K562 (cell line): ENCODE data around the gene PCMTD2. TPM values are rescaled to one million over a fixed set of nuclear protein-coding genes. Genes with fewer than 3 reads are reported as not detected.

Experiments
- ATAC-seq: fragments of 200-7000 bp; cut with Tn5 transposase; 3 replicates; pipeline ENCODE4 v1.9.1; 2020; ENCODE audit warnings: moderate library complexity
- BruUV-seq: library from RNA; stranded (reverse); fragments of 400-500 nt; replicated peaks from 2 replicates; lab custom pipeline; 2021; lab: Mats Ljungman, UMichigan
- CTCF ChIA-PET: fragments of 300-600 bp; formaldehyde crosslinking; extraction: SDS; loops from one replicate; lab custom pipeline; 2021; ENCODE audit warnings: low intra/inter-chr PET ratio; lab: Yijun Ruan, JAX
- POLR2A ChIA-PET: fragments of 300-600, 350-650 bp; sonication (Branson Sonifier 250); formaldehyde crosslinking; extraction: SDS; loops from one replicate; lab custom pipeline; 2021; ENCODE audit warnings: antibody characterized with exemption, inconsistent platforms; lab: Yijun Ruan, JAX
- DNase-seq, 4 experiments: peaks; one replicate each; pipeline versions ENCODE4 v3.0.0 to v3.0.0-alpha.2; 2011 to 2018; ENCODE audit warnings: low spot score in 3 of 4, mixed read lengths in 3 of 4; ENCODE audit errors: extremely low read depth in 1 of 4
- FAIRE-seq: peaks from 2 replicates; lab custom pipeline; 2011; peaks lifted over from hg19 to GRCh38; lab: Jason Lieb, UNC
- H2AFZ ChIP-seq: 2 replicates; pipeline ENCODE4 v1.6.0; 2011; ENCODE audit warnings: low read depth, low read length, control low read depth, inconsistent platforms
- H3K27ac ChIP-seq: fragments of 200-600 bp; 3 replicates; pipeline ENCODE4 v1.8.0; 2011; ENCODE audit warnings: low read depth, mild to moderate bottlenecking, control low read depth, inconsistent platforms, low read length, moderate library complexity, mixed read lengths; ENCODE audit errors: extremely low read depth
- H3K27me3 ChIP-seq, 2 experiments: fragments of 300-600 bp in 1 of 2; 2 replicates in 1 of 2; 3 replicates in 1 of 2; pipeline versions ENCODE4 v1.6.0 to v1.8.0; 2011; ENCODE audit warnings: inconsistent platforms in 2 of 2, low read length in 2 of 2, mild to moderate bottlenecking in 1 of 2, mixed read lengths in 1 of 2, moderate library complexity in 1 of 2; ENCODE audit not compliant: control insufficient read depth in 2 of 2, insufficient read depth in 2 of 2
- H3K36me3 ChIP-seq: fragments of 300-600 bp; 3 replicates; pipeline ENCODE4 v1.8.0; 2011; ENCODE audit warnings: mild to moderate bottlenecking, low read length, inconsistent platforms; ENCODE audit not compliant: control insufficient read depth, insufficient read depth
- H3K4me1 ChIP-seq, 2 experiments: fragments of 200-600 bp in 1 of 2; replicated peaks in 1 of 2; 2 replicates in 1 of 2; 3 replicates in 1 of 2; pipeline versions ENCODE4 v1.5.1 to v1.8.0; 2011; ENCODE audit warnings: inconsistent platforms in 2 of 2, low read length in 2 of 2, mild to moderate bottlenecking in 1 of 2, mixed read lengths in 1 of 2, moderate library complexity in 1 of 2; ENCODE audit not compliant: control insufficient read depth in 2 of 2, insufficient read depth in 2 of 2
- H3K4me2 ChIP-seq: 2 replicates; pipeline ENCODE4 v1.6.1; 2011; ENCODE audit warnings: low read length, control low read depth, inconsistent platforms, mixed read lengths; ENCODE audit not compliant: insufficient read depth
- H3K4me3 ChIP-seq: fragments of 200-600 bp; sonication (generic), shearing (Covaris generic); 2 replicates; pipeline ENCODE4 v1.5.1; 2016; ENCODE audit warnings: control low read depth, inconsistent platforms
- H3K79me2 ChIP-seq: fragments of 200-600 bp; 3 replicates; pipeline ENCODE4 v1.8.0; 2011; ENCODE audit warnings: low read length, inconsistent platforms; ENCODE audit not compliant: control insufficient read depth, insufficient read depth
- H3K9ac ChIP-seq, 2 experiments: 2 replicates each; pipeline versions ENCODE4 v1.6.0 to v1.6.1; 2011; ENCODE audit warnings: low read depth in 2 of 2, low read length in 2 of 2, control low read depth in 1 of 2, inconsistent platforms in 1 of 2, mild to moderate bottlenecking in 1 of 2, mixed read lengths in 1 of 2; ENCODE audit not compliant: insufficient read depth in 1 of 2
- H3K9me1 ChIP-seq: one replicate; pipeline ENCODE4 v1.6.0; 2011; ENCODE audit warnings: inconsistent platforms, mild to moderate bottlenecking, low read length, moderate library complexity; ENCODE audit not compliant: control insufficient read depth, insufficient read depth
- H3K9me3 ChIP-seq: replicated peaks from 2 replicates; pipeline ENCODE4 v1.5.1; 2011; ENCODE audit warnings: low read depth, low read length, inconsistent platforms; ENCODE audit not compliant: control insufficient read depth, insufficient read depth
- H4K20me1 ChIP-seq: replicated peaks from 2 replicates; pipeline ENCODE4 v1.6.1; 2011; ENCODE audit warnings: low read length, inconsistent platforms, mixed read lengths; ENCODE audit not compliant: control insufficient read depth, insufficient read depth
- ATF4 ChIP-seq: fragments of 450-650 bp; formaldehyde crosslinking; IDR thresholded peaks from 2 replicates; pipeline ENCODE4 v1.4.0; 2022; ENCODE audit warnings: mild to moderate bottlenecking, moderate library complexity
- C11orf30 ChIP-seq: fragments of 450-650 bp; IDR thresholded peaks from 2 replicates; pipeline ENCODE4 v1.6.1; 2016; ENCODE audit warnings: low read depth, mild to moderate bottlenecking
- CBX8 ChIP-seq: fragments of 200-600 bp; sonication (generic); IDR thresholded peaks from 2 replicates; pipeline ENCODE4 v1.6.1; 2012; ENCODE audit warnings: borderline replicate concordance, mixed run types, low read depth, mild to moderate bottlenecking, moderate library complexity, mixed read lengths, low read length, control low read depth, inconsistent platforms; ENCODE audit not compliant: poor library complexity, severe bottlenecking; ENCODE audit errors: extremely low read depth
- MBD1 ChIP-seq: fragments of 250-450 bp; sonication (Bioruptor Pico); IDR thresholded peaks from 2 replicates; pipeline ENCODE4 v1.8.0; 2022; ENCODE audit warnings: inconsistent platforms
- PKNOX1 ChIP-seq: fragments of 450-650 bp; IDR thresholded peaks from 2 replicates; pipeline ENCODE4 v1.6.1; 2016
- PURB ChIP-seq: sonication (generic); formaldehyde crosslinking; IDR thresholded peaks from 2 replicates; pipeline ENCODE4 v1.9.0; 2021; ENCODE audit warnings: low read depth, mild to moderate bottlenecking, missing genetic modification reagents
- RAD51 ChIP-seq: fragments of 450-650 bp; IDR thresholded peaks from 2 replicates; pipeline ENCODE4 v1.7.1; 2016; ENCODE audit warnings: low read depth, mild to moderate bottlenecking, borderline replicate concordance
- REST ChIP-seq, 2 experiments: fragments of 450-650 bp; formaldehyde crosslinking in 1 of 2; IDR thresholded peaks; 2 replicates each; pipeline versions ENCODE4 v1.4.0 to v1.6.1; 2014 to 2020; ENCODE audit warnings: mild to moderate bottlenecking in 2 of 2, borderline replicate concordance in 1 of 2, low read depth in 1 of 2
- WGBS: fragments of 100-300 bp; shearing (Covaris generic); methylation state at CpG from one replicate; pipeline ENCODE4 v1.1.6; 2016; ENCODE audit warnings: low coverage, mixed read lengths; ENCODE audit not compliant: insufficient coverage; ENCODE audit errors: missing lambda C conversion rate; 5-methylcytosine and 5-hydroxymethylcytosine counted together
- in situ Hi-C: fragments of 300-500 bp; cut with MboI; formaldehyde crosslinking; loops from 4 replicates; pipeline ENCODE4 v1.15.0; 2018; ENCODE audit warnings: inconsistent platforms, mixed read lengths
- intact Hi-C: fragments of 100-400 bp; cut with micrococcal nuclease; formaldehyde crosslinking; loops from 2 replicates; pipeline ENCODE4 v1.14.2; 2022
- polyA plus RNA-seq, 8 experiments: library from polyadenylated mRNA; depleted of rRNA in 4 of 8; stranded (reverse) in 5 of 8; unstranded in 3 of 8; fragments of >200 nt; fragmentation: Nextera tagmentation in 2 of 8; fragmentation: Illumina TruSeq in 1 of 8; extraction: Ambion mirVana in 2 of 8; extraction: Trizol in 1 of 8; gene quantifications; 2 replicates each; pipeline versions ENCODE4 v1.2.1 to v1.2.3, GENCODE V29; 2011 to 2014; ENCODE audit warnings: inconsistent platforms in 1 of 8, missing spikeins in 1 of 8
- total RNA-seq, 7 experiments: library from RNA; depleted of rRNA in 6 of 7; stranded (reverse); fragments of >200 nt in 6 of 7; fragmentation: Illumina TruSeq in 2 of 7; extraction: Trizol in 2 of 7; gene quantifications; 2 replicates each; pipeline versions ENCODE4 v1.2.1 to v1.2.3, GENCODE V29; 2011 to 2021; ENCODE audit warnings: low replicate concordance in 1 of 7

PCMTD2 gene
- total and polyA plus RNA-seq, 9 of the 15 experiments (the other 6 are each of a cell fraction or from before 2014, with no cell fraction given) = 11.3 to 49.3 (median 28.4) TPM

- WGBS = 9% methylated on average over 9 of the region's 11 CpGs
- in situ Hi-C loops = no loop called here
- ChIA-PET CTCF (no interaction called here), POLR2A (interaction anchor here (1.4 kb wide), 1 partner anchor 10 kb away, joined by 4 read pairs; no protein-coding TSS in a partner anchor)
- no peaks in the 10 kb centered on the region for H3K9me1 ChIP-seq
- intact Hi-C loops = no loop called here
- no peak overlapping the region for H3K27ac ChIP-seq
- no peak for FAIRE-seq
- H3K9me3 ChIP-seq = no peaks in the 10 kb centered on the region
- H3K4me3 ChIP-seq = no peak overlapping the region
- H3K36me3 ChIP-seq = no peaks in the 10 kb centered on the region
- BruUV-seq = no TSS peak
- H3K4me2 ChIP-seq = no peak overlapping the region
- DNase-seq = no peak
- H3K4me1 ChIP-seq = peaks cover 0 to 18% of the 10 kb centered on the region in 2 experiments; a peak in 3 of 5 replicates
- peak; percentile 21; the same call in 1 of the 3 replicates for ATAC-seq
- H3K27me3 ChIP-seq = peaks cover 18 to 62% of the 10 kb centered on the region in 2 experiments; a peak in 4 of 5 replicates
- H4K20me1 ChIP-seq = no peaks in the 10 kb centered on the region; the same call in 1 of the 2 replicates
- no peak overlapping the region for H3K9ac ChIP-seq
- H2AFZ ChIP-seq = no peak overlapping the region
- H3K79me2 ChIP-seq = no peaks in the 10 kb centered on the region
- TF ChIP-seq PURB = no peak
- TF ChIP-seq PKNOX1 = no peak
- no peak for TF ChIP-seq MBD1
- TF ChIP-seq RAD51 = no peak
- no peak for TF ChIP-seq ATF4
- no peak for TF ChIP-seq REST (IDR thresholded peaks at IDR 0.05; ENCODE audit: borderline replicate concordance)
- no peak for TF ChIP-seq REST (CRISPR knock-in tag; IDR thresholded peaks at IDR 0.05; ENCODE audit: low read depth)
- no peak for TF ChIP-seq C11orf30
- TF ChIP-seq CBX8 = no peak
These were observed 17.3 kb upstream of the PCMTD2 start for GRCh38 chr20:64238115-64238825.
